Peyer's patch (tissue), 4 donors: ENCODE measurements around the gene TGM3. TPM values are rescaled to one million over a fixed set of nuclear protein-coding genes. Genes with fewer than 3 reads are reported as not detected.

Source experiments
- DNase-seq, 3 donors: peaks; one replicate each; pipeline ENCODE4 v3.0.0-alpha.2; 2017 to 2019
- H3K27ac ChIP-seq, 4 donors: fragments of 200-600 bp; sonication (generic); one replicate each; pipeline ENCODE4 v1.5.1; 2016 to 2019
- H3K27me3 ChIP-seq, 2 donors: fragments of 200-600 bp; sonication (generic); one replicate each; pipeline ENCODE4 v1.5.1; 2019
- H3K36me3 ChIP-seq, 3 donors: fragments of 200-600 bp; sonication (generic); one replicate each; pipeline ENCODE4 v1.5.1; 2016 to 2019
- H3K4me1 ChIP-seq, 4 donors: fragments of 200-600 bp; sonication (generic); one replicate each; pipeline ENCODE4 v1.5.1; 2016 to 2019
- H3K4me3 ChIP-seq, 4 donors: fragments of 200-600 bp; sonication (generic); 1 replicate in 3 of 4; 2 replicates in 1 of 4; pipeline ENCODE4 v1.5.1; 2016 to 2019; ENCODE audit warnings: mild to moderate bottlenecking in 1 of 4
- H3K9me3 ChIP-seq, 4 donors: fragments of 200-600 bp; sonication (generic); one replicate each; pipeline ENCODE4 v1.5.1; 2016 to 2019; ENCODE audit warnings: mild to moderate bottlenecking in 1 of 4
- CTCF ChIP-seq, 6 experiments: fragments of 450-650 bp in 4 of 6; fragments of 200-600 bp in 2 of 6; sonication (generic) in 1 of 6; IDR thresholded peaks; one replicate each; pipeline ENCODE4 v1.5.1; 2017 to 2019; ENCODE audit warnings: antibody characterized with exemption in 6 of 6, mild to moderate bottlenecking in 3 of 6, moderate library complexity in 1 of 6
- POLR2A ChIP-seq, 2 donors: fragments of 450-650 bp; IDR thresholded peaks; one replicate each; pipeline ENCODE4 v1.5.1; 2017; ENCODE audit warnings: antibody characterized with exemption in 2 of 2, mild to moderate bottlenecking in 2 of 2, moderate library complexity in 2 of 2
- total RNA-seq, 4 donors: library from RNA; depleted of rRNA; stranded (reverse); fragments of >200 nt; gene quantifications; one replicate each; pipeline ENCODE4 v1.1.0, GENCODE V29; 2016

Gene TGM3
- total RNA-seq, 4 donors from 2014 or later = 0.40 TPM; not detected in 3

- Histone ChIP-seq H3K27ac (no peak overlapping the region), H3K27me3 (no peaks in the 10 kb centered on the region), H3K9me3 (no peaks in the 10 kb centered on the region), H3K4me1 (no peaks in the 10 kb centered on the region), H3K4me3 (no peak overlapping the region), H3K36me3 (no peaks in the 10 kb centered on the region)
- TF ChIP-seq CTCF (IDR thresholded peaks at IDR 0.05) (no peak), POLR2A (IDR thresholded peaks at IDR 0.05) (no peak)
- DNase-seq = no peak
Measured at GRCh38 chr20:2348336-2348735, 52.5 kb downstream of the TGM3 start.

GRCh38 chr20:2349801-2350200 is 54.0 kb downstream of the TGM3 start:
- no peak for DNase-seq
- no peak overlapping the region for H3K4me3 ChIP-seq
- no peak overlapping the region for H3K27ac ChIP-seq
- no peaks in the 10 kb centered on the region for H3K9me3 ChIP-seq
- no peaks in the 10 kb centered on the region for H3K27me3 ChIP-seq
- no peak for TF ChIP-seq POLR2A (IDR thresholded peaks at IDR 0.05)
- no peak for TF ChIP-seq CTCF (IDR thresholded peaks at IDR 0.05)
- H3K4me1 ChIP-seq = no peaks in the 10 kb centered on the region
- no peaks in the 10 kb centered on the region for H3K36me3 ChIP-seq

GRCh38 chr20:2350606-2351005 is 54.8 kb downstream of the TGM3 start:
- no peaks in the 10 kb centered on the region for H3K4me1 ChIP-seq
- no peak for TF ChIP-seq CTCF (IDR thresholded peaks at IDR 0.05)
- no peak for TF ChIP-seq POLR2A (IDR thresholded peaks at IDR 0.05)
- DNase-seq = no peak
- no peaks in the 10 kb centered on the region for H3K36me3 ChIP-seq
- no peak overlapping the region for H3K27ac ChIP-seq
- H3K4me3 ChIP-seq = no peak overlapping the region
- H3K27me3 ChIP-seq = no peaks in the 10 kb centered on the region
- H3K9me3 ChIP-seq = no peaks in the 10 kb centered on the region

- Histone ChIP-seq H3K27me3 (no peaks in the 10 kb centered on the region), H3K9me3 (no peaks in the 10 kb centered on the region), H3K4me1 (no peaks in the 10 kb centered on the region), H3K27ac (no peak overlapping the region), H3K4me3 (no peak overlapping the region), H3K36me3 (no peaks in the 10 kb centered on the region)
- TF ChIP-seq CTCF (IDR thresholded peaks at IDR 0.05) (no peak), POLR2A (IDR thresholded peaks at IDR 0.05) (no peak)
- DNase-seq = no peak
Measured at GRCh38 chr20:2353231-2353630, 57.4 kb downstream of the TGM3 start.

GRCh38 chr20:2357114-2357513 is 61.3 kb downstream of the TGM3 start:
- H3K9me3 ChIP-seq = no peaks in the 10 kb centered on the region
- H3K27me3 ChIP-seq = no peaks in the 10 kb centered on the region
- no peak overlapping the region for H3K4me3 ChIP-seq
- TF ChIP-seq CTCF (IDR thresholded peaks at IDR 0.05) (no peak), POLR2A (IDR thresholded peaks at IDR 0.05) (no peak)
- H3K4me1 ChIP-seq = no peaks in the 10 kb centered on the region
- no peaks in the 10 kb centered on the region for H3K36me3 ChIP-seq
- DNase-seq = no peak
- no peak overlapping the region for H3K27ac ChIP-seq

GRCh38 chr20:2358006-2358405 is 62.2 kb downstream of the TGM3 start:
- no peak for DNase-seq
- TF ChIP-seq CTCF (IDR thresholded peaks at IDR 0.05) = no peak
- no peak for TF ChIP-seq POLR2A (IDR thresholded peaks at IDR 0.05)
- H3K27ac ChIP-seq = no peak overlapping the region
- no peaks in the 10 kb centered on the region for H3K36me3 ChIP-seq
- no peaks in the 10 kb centered on the region for H3K27me3 ChIP-seq
- no peaks in the 10 kb centered on the region for H3K4me1 ChIP-seq
- no peaks in the 10 kb centered on the region for H3K9me3 ChIP-seq
- H3K4me3 ChIP-seq = no peak overlapping the region
